Measurements from ENCODE around the gene CREB3L4. TPM values are rescaled to one million over a fixed set of nuclear protein-coding genes. Genes with fewer than 3 reads are reported as not detected.

The CREB3L4 gene, protein sequence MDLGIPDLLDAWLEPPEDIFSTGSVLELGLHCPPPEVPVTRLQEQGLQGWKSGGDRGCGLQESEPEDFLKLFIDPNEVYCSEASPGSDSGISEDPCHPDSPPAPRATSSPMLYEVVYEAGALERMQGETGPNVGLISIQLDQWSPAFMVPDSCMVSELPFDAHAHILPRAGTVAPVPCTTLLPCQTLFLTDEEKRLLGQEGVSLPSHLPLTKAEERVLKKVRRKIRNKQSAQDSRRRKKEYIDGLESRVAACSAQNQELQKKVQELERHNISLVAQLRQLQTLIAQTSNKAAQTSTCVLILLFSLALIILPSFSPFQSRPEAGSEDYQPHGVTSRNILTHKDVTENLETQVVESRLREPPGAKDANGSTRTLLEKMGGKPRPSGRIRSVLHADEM
- 10 to 100 TPM in 1 of 4 donors, 1 to 10 TPM in 3; 3.7 to 14.4 (median 8.1) TPM for total RNA-seq

DNA sequence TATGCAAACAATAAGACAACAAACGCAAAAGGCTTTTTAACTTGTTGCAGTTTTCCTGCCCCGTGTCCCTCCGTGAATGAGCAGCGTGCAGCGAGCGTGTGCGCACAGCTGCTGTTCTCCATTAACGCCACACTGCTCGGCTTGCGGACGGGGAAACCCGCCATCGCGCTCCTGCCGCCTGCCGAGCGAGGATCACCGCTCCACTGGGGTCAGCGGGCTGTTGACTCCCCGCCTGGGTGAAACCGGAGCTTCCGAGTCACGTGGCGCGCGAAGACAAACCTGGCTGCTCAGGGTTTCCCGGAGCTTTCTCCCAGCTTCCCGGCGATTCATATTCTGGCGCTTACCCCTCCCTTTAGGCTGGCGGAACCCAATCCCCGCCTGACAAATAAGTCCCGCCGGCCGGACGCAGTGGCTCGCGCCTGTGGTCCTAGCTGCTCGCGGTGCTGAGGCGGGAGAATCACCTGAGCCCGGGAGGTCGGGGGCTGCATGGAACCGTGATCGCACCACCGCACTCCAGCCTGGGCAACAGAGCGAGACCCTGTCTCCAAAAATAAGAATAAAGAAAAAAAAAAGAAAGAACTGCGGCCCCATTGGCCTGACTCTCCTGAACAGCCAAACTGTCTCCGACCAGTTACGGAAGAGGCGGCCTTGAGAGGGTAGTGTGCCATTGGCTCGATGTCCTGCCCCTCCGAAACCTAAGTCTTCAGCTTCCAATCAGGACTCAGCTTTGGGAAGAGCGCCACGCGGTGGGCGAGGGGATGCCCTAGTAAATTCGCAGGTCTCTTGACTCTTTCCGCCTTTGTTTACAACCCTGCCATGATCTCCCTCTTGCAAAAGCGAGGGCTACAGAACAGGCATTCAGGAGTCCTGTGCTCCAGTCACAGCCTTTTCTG, at the start of gene CREB3L4:
TSS of gene CREB3L4 (plus strand) at position 796 of the 893 bp plus-strand sequence. CDS start 624 bp downstream, outside the sequence.
- Histone ChIP-seq H3K27ac (peak within 1 kb of the TSS; percentile 92 to 93 (median 92)), H3K9me3 (no peaks in the 10 kb centered on the region), H3K36me3 (peaks cover 0 to under 1% (median 0%) of the 10 kb centered on the region in 3 donors), H3K4me1 (peaks cover 16 to 56% (median 29%) of the 10 kb centered on the region in 3 donors), H3K4me3 (peak within 1 kb of the TSS; percentile 53 to 77 (median 60)), H3K27me3 (no peaks in the 10 kb centered on the region)
- peak; percentile 57 for DNase-seq
- WGBS, 2 donors: 0% methylated on average over 28 to 44 of the region's 60 CpGs
- TF ChIP-seq, protein P1, sequence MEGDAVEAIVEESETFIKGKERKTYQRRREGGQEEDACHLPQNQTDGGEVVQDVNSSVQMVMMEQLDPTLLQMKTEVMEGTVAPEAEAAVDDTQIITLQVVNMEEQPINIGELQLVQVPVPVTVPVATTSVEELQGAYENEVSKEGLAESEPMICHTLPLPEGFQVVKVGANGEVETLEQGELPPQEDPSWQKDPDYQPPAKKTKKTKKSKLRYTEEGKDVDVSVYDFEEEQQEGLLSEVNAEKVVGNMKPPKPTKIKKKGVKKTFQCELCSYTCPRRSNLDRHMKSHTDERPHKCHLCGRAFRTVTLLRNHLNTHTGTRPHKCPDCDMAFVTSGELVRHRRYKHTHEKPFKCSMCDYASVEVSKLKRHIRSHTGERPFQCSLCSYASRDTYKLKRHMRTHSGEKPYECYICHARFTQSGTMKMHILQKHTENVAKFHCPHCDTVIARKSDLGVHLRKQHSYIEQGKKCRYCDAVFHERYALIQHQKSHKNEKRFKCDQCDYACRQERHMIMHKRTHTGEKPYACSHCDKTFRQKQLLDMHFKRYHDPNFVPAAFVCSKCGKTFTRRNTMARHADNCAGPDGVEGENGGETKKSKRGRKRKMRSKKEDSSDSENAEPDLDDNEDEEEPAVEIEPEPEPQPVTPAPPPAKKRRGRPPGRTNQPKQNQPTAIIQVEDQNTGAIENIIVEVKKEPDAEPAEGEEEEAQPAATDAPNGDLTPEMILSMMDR (IDR thresholded peaks at IDR 0.05): peak in 4 of 6 experiments; percentile 13 to 39 (median 24)
- peak in 3 of 4 donors; percentile 49 to 81 (median 80) for TF ChIP-seq POLR2A (IDR thresholded peaks at IDR 0.05)
- intact Hi-C loops (cut with DNase I): no loop called here

DNA sequence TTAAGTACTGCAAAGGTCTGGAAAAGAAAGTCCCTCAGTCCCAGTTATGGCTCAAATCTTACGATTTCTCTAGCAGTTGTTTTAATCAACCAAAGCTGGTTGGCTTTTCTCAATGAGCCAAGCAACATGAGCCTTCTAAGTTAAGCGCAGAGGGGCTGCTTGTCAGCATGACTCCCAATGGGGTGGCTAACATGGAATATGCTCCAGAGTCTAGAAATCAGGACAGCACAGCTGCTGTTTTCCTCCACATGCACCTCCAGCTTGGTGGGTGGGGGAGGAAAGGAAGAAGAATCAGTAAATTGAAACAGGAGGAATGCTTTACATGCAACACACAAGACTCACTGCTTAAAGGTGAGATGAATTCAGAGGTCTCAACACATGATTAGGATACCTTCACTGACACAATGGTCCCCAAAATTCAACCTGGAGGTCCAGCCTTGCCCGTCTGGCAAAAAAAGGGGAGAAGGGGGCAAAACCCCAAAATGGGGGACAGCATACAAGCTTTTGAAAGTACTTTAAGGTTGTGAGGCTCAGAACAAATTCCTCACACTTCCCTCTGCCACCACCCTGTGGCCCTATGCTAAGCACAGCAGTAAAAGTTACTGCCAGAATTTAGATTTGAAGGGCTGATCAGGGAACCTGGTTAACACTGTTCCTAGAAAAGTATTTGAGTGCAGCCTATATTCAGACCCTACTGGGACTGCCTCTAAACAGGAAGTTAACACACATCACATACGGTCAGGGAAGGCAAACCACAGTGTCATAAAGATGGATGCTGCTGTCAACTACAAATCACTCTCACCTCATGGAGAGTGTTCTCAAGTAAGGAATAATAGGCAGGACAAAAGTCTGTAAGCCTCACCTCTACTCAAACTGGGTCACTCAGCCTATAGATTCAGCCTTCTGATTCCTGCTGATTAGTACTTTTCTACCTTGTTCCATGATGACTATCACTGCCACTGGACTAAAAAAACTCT, 47.5 kb upstream of the CREB3L4 start:
- intact Hi-C loops (cut with DNase I): no loop called here
- Histone ChIP-seq H3K9me3 (no peaks in the 10 kb centered on the region), H3K36me3 (peaks cover 0 to 15% (median 0%) of the 10 kb centered on the region in 3 donors), H3K4me1 (peaks cover 26 to 62% (median 30%) of the 10 kb centered on the region in 3 donors), H3K27ac (peak overlapping the region in 2 of 4 donors; percentile 39 to 97), H3K27me3 (no peaks in the 10 kb centered on the region), H3K4me3 (peak overlapping the region in 1 of 4 donors; percentile 76)
- no peak for TF ChIP-seq POLR2A (IDR thresholded peaks at IDR 0.05)
- TF ChIP-seq, protein P1 (IDR thresholded peaks at IDR 0.05): peak in 2 of 6 experiments; percentile 9 to 12
- no peak for DNase-seq
- 40 to 44% methylated on average over 4 of the region's 4 CpGs for WGBS, 2 donors

DNA sequence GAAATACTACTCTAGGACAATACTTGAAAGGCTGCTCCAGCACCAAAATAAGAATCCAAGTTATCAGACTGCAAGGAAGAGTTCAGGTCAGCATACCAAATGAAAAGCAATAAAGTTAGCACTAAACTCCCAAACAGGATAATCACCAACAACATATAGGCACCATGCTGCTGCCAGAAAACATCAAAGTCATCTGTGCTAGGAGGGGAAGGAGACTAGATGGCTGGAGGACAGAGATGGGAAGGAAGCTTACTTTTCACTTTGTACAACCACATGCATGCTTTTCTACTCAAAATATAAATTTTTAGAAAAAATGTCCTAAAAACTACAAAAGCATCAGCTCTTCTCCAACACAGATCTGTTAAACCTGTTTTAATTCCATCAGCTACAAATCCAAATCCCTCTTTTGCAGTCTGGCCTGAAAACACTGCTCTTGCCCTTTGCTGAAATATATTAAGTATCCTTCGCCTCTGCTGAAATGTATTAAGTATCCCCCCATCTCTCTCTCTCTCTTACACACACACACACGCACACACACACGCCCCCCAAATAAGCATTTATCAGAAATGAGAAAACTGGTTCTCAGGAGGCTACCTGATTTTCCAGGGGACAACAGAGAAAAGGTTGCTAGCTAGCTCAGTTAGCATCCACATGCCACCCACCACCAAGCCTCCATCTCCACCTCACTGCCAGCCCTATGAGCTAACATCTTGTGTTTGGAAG, 46.5 kb upstream of the CREB3L4 start:
- H3K27ac ChIP-seq: peak overlapping the region; percentile 86 to 97 (median 91)
- DNase-seq: no peak
- no peak for TF ChIP-seq POLR2A (IDR thresholded peaks at IDR 0.05)
- TF ChIP-seq, protein P1 (IDR thresholded peaks at IDR 0.05): no peak
- peak overlapping the region; percentile 65 to 95 (median 84) for H3K4me3 ChIP-seq
- intact Hi-C loops (cut with DNase I): no loop called here
- no peaks in the 10 kb centered on the region for H3K9me3 ChIP-seq
- WGBS, 2 donors: 18% methylated on average over 3 of the region's 3 CpGs
- H3K4me1 ChIP-seq: peaks cover 26 to 55% (median 30%) of the 10 kb centered on the region in 3 donors
- H3K36me3 ChIP-seq: peaks cover 0 to 11% (median 0%) of the 10 kb centered on the region in 3 donors
- H3K27me3 ChIP-seq: no peaks in the 10 kb centered on the region

DNA sequence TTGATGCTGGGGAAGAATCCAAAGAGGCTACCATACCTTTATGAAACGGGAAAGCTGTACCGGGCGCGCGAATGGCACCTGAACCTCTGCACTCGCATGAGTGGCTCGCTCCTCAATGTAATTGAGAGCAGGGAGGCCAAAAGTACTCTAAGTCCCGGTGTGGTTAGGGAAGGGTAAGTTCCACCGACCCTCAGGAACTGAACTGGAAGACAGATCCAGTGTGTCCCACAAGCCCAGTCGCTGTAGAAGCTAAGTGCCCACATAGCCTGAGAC, 46.0 kb upstream of the CREB3L4 start:
- H3K36me3 ChIP-seq: peaks cover 0 to 11% (median 0%) of the 10 kb centered on the region in 3 donors
- 0 to 3% methylated on average over 6 to 8 of the region's 10 CpGs for WGBS, 2 donors
- H3K4me1 ChIP-seq: peaks cover 26 to 53% (median 30%) of the 10 kb centered on the region in 3 donors
- peak overlapping the region; percentile 86 to 97 (median 91) for H3K27ac ChIP-seq
- H3K4me3 ChIP-seq: peak overlapping the region; percentile 65 to 95 (median 84)
- intact Hi-C loops (cut with DNase I): no loop called here
- H3K9me3 ChIP-seq: no peaks in the 10 kb centered on the region
- no peaks in the 10 kb centered on the region for H3K27me3 ChIP-seq
- no peak for DNase-seq
- TF ChIP-seq POLR2A (IDR thresholded peaks at IDR 0.05): no peak
- TF ChIP-seq, protein P1 (IDR thresholded peaks at IDR 0.05): no peak
